Islet of Langerhans (tissue), 1 donor: ENCODE results near the gene SMIM10L2A.
"Not testable (repeated sequence)": the region's sequence is repeated elsewhere in the genome, so short reads cannot be mapped to it uniquely, and the experiment has no call there.

Source experiments
- FAIRE-seq: peaks from one replicate; lab custom pipeline; 2011; peaks lifted over from hg19 to GRCh38; lab: Jason Lieb, UNC

SMIM10L2A gene

DNA sequence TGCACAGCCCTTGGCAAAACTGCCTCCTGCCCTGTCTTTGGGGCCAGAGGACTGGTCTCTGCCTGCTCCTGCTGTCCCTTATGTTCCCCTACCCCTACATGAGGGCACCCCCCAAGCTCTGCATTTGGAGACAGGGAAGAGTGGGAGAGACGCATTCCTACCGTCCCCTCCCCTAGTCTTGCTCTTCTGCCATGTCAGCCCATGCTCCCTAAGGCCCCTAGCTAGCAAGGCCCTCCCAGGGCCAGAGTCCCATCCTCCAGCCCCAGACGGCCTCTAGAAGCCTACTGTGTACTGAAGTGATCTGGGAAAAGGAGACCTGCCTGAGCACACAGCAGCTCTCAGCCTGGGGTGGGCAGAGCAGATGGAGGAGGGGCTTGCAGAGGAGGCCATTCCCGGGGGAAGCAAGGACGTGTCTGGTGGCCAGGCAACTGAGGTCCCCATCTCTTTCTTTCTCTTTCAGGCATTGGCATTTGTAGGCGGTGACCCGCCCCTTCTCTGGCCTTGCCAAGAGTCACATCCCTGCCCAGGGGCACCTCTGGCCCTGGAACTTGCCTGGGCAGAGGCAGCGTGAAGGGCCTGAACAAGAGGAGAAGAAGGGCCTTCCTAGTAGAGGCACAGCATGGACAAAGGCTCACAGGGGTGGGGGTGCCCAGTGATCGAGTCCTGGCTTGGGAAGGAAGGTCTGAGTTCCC lies 1.6 kb downstream of the SMIM10L2A start:
- not testable (repeated sequence) for FAIRE-seq

DNA sequence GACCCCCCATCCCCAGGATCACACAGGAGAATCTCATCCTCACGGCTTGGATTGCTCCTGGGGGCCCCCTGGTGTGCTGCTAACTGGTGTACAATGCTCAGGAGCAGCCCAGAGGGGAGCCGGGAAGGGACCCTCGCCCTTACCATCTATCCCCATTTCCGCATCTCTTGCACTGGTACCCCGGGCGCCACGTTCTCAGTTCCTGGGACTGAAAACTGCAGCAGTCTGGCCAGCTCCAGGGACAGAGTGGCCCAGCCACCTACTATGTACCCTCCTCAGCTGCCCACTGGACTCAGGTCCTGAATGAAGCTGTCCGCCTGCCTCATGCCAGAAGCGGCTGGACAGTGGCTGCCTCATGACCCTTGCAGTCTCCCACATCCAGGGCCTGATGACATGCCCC lies 2.7 kb downstream of the SMIM10L2A start:
- FAIRE-seq, result no peak

DNA sequence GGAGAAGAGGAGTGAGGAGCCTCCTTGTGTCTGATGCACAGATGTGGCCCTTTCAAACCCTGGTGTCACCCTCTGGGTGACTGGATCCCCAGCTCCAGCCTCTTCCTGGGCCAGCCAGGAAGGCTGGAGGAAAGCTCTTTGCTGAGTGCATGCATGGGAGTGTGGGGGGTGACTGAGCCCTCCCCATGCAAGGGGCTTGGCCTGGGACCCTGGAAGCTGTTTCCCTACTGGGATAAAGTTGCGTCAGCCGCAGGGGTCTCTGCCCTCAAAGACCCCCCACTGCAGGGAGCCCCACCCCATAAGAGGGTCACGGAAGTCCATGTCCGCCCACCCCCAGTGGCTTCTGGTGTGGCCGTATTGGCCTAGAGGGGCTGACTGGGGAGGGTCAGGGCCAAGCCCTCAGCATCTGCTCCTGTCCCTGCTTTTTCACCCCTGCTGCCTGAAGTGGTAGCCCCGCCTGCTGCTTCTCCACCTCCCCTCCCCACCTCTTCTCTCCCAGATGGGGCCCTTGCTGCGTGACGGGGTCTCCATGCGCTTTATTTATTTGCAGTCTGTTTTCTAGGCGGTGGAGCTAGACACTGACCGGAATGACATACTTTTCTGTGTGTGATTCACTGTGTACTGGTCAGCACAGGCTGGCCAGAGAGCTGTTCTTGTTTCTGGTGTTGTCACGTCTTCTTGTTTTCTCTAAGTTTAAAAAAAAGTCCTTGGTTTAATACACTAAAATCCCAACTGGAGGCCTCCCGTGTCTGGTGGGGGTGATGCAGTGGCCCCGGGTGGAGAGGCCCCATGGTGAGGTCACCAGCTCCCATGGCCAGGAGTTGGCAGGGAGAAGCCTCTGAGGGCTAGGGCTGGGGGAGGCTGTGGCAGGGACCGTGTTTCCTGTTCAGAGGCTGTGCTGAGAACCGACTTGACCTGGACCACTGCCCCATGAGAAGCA lies 3.6 kb downstream of the SMIM10L2A start:
- FAIRE-seq, result no peak

DNA sequence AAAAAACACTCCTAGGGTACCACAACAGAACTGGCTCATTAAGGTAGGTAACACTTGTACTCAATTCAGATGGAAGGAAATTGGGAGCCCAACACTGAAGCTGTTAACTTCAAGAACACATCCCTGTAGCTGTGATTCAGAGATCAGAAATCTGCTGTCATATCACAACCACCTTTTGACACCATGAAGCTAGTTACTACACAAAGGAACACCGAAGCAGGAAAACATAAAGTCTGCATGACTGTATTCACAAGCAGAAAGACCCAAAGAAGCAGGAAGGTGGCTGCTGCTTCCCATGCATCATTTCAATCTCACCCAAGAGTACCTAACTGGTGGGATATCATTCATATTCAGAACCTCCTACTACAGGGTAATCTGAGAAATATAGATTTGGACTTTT lies 7.7 kb downstream of the SMIM10L2A start:
- FAIRE-seq, result no peak

DNA sequence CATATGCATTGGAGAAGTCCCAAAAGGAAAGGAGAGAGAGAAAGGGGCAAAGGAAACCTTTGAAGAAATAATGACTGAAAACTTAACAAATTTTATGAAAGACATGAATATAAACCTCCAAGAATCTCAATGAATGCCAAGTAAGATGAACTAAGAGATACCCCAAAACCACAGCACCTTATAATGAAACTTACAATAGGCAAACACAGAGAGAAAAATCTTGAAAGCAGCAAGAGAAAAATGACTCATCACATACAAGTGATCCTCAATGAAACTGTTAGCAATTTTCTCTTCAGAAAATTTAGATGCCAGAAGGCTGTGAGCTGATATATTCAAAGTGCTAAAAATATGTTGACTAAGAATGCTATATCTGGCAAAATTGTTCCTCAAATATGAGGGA lies 10.1 kb downstream of the SMIM10L2A start:
- FAIRE-seq, result no peak

DNA sequence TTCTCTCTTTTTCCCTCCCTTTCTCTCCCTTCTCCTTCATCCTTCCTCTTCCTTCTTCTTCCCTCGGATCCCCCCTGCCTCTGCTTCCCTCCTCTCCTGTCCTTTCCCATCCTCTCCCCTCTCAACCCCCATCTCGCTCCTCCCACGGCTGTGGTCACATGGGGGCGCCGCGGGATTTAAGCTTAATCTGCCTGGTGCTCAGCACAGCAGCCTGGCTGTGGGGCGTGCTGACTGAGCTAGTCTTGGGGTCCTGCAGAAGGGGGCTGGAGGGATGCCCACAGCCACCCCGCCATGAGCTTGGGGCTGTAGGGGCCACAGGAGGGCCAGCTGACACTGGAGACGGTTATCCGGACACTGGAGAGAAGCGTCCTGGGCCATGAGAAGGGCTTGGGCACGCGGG lies 10.7 kb downstream of the SMIM10L2A start:
- no peak for FAIRE-seq

DNA sequence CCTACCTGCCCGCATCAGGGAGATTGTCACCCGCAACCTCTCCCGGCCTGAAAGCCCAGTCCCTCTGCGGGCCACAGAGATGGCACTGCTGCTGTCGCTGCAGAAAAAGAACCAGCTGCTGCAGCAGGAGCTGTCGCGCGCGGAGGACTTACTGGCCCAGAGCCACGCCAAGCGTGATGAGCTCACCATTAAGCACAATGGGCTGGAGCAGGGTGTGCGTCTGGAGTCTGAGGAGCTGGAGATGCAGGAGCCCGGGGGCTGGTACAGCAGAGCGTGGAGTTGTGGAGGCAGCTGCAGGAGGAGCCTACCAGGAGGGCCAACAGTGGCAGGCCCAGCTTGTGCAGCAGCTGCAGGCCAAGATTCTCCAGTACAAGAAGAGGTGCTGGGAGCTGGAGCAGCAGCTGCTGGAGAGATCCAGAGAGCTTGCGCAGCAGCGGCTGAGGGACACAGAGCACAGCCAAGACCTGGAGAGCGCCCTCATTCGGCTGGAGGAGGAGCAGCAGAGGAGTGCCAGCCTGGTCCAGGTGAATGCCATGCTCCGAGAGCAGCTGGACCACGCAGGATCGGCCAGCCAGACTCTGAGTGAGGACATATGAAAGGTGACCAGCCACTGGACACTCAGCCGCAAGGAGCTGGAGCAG lies 11.3 kb downstream of the SMIM10L2A start:
- no peak for FAIRE-seq

DNA sequence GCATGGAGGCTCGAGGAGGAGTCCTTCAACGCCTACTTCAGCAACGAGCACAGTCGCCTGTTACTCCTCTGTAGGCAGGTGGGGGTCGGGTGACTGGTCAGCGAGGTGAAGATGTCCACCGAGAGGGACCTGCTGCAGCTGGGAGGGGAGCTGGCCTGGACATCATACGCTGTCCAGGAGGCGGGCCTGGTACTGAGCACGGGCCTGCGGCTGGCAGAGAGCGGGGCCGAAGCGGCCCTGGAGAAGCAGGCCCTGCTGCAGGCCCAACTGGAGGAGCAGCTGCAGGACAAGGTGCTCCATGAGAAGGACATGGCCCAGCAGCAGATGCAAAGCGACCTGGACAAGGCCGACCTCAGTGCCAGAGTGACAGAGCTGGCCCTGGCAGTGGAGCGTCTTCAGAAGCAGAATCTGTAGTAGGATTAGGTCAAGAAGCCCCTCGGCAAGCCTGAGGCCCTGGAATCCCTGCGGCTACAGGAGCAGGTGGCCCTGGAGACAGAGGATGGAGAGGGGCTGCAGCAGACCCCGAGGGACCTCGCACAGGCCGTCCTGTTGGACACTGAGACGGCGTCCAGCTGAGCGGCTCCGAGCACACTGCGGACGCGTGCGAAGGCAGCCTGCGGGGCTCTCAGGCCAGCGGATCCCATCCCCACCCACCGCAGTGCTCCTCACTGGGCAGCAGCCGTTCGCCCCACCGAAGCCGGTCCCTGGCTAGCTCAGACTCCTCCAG lies 11.9 kb downstream of the SMIM10L2A start:
- FAIRE-seq, result no peak

DNA sequence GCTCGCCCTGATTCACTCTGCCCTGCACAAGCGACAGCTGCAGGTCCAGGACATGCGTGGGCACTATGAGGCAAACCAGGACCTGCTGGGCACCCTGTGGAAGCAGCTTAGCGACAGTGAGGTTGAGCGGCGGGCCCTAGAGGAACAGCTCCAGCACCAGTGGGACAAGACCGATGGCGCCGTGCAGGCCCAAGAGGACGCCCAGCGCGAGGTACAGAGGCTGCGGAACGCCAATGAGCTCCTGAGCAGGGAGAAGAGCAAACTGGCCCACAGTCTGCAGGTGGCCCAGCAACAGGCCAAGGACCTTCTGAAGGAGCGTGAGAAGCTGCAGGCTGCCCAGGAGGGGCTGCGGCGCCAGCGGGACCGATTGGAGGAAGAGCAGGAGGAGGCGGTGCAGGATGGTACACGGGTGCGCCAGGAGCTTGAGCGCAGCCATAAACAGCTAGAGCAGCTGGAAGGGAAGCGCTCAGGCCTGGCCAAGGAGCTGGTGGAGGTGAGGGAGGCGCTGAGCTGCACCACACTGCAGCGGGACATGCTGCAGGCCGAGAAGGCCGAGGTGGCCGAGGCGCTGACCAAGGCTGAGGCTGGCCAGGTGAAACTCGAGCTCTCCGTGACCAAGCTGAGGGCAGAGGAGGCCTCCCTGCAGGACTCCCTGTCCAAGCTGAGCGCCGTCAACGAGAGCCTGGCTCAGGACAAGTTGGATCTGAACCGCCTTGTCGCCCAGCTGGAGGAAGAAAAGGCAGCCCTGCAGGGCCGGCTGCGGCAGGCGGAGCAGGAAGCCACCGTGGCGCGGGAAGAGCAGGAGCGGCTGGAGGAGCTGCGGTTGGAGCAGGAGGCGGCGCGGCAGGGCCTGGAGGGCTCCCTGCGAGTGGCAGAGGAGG lies 12.8 kb downstream of the SMIM10L2A start:
- no peak for FAIRE-seq

DNA sequence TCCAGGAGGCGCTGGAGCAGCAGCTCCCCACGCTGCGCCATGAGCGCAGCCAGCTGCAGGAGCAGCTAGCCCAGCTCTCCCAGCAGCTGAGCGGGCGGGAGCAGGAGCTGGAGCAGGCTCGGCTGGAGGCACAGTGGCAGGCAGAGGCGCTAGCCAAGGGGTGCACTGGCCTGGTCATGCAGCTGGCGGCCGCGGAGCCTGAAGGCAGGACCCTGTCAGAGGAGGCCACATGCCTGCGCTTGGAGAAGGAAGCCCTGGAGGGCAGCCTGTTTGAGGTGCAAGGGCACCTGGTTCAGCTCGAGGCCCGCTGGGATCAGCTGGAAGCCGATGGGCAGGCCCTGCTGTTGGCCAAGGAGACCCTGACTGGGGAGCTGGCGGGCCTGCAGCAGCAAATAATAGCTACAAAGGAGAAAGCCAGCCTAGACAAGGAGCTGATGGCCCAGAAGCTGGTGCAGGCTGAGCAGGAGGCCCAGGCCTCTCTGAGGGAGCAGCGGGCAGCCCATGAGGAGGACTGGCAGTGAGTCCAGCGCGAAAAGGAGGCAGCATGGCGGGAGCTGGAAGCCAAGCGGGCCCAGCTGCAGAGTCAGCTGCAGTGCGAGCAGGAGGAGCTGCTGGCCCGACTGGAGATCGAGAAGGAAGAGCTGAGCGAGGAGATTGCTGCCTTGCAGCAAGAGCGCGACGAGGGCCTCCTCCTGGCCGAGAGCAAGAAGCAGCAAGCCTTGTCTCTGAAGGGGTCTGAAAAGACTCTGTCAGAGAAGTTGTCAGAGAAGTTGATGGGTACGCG lies 13.6 kb downstream of the SMIM10L2A start:
- FAIRE-seq, result no peak

DNA sequence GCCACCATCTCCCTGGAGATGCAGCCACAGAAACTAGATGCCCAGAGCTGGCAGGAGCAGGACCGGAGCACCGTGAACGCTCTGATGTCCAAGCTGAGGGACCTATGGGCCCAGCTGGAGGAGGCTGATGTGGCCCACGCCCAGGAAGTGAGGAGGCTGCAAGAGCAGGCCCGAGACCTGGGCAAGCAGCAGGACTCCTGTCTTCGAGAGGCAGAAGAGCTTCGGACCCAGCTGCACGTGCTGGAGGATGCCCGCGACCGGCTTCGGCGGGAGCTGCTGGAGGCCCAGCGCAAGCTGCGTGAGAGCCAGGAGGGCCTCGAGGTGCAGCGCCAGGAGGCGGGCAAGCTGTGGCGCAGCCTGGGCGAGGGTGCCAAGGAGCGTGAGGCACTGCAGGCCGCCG lies 14.2 kb downstream of the SMIM10L2A start:
- FAIRE-seq, result no peak

DNA sequence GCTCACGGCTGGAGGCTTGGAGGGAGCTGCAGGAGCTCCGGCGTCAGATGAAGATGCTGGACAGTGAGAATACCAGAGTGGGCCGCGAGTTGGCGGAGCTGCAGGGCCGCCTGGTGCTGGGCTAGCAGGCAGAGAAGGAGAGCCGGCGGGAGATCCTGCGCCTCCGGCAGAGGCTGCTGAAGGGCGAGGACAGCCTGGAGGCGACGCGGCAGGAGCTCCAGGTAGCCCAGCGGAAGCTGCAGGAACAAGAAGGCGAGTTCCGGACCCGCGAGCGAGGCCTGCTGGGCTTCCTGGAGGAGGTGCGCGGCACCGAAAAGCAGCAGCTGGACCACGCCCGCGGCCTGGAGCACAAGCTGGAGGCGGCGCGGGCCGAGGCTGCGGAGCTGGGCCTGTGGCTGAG lies 14.7 kb downstream of the SMIM10L2A start:
- FAIRE-seq, result no peak

DNA sequence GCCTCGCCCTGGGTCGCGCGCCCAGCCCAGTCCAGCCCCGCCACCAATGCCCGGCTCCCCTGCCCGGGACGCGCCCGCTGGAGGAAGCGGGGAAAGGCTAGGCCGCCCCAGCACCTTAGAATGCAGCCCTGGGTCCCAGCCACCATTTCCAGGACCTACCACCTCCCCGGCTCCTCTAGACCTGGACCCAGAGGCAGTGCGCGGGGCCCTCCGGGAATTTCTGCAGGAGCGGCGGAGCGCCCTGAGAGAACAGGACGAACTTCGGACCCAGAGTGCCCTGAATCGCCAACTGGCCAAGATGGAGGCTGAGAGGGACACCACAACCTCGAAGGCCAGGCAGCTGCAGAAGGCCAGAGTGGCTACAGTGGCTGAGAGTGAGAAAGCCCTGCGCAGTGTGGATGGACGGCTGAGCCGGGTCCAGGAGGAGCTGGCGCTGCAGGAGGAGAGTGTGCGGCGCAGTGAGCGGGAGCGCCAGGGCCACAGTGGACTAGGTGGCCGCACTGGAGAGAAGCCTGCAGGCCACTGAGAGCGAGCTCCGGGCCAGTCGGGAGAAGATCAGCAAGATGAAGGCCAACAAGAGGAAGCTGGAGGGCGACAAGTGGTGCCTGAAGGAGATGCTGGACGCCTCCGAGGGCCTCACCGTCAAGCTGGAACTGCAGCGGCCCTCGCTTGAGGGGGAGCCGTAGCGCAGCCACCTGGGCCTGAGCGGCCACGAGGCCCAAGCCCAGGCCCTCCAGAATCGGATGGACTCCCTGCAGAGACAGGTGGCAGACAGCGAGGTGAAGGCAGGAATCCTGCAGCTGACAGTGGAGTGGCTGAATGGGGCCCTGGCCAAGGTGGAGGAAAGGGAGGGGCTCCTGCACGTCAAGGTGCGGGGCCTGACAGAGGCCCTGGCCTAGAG lies 15.5 kb downstream of the SMIM10L2A start:
- FAIRE-seq, result no peak

DNA sequence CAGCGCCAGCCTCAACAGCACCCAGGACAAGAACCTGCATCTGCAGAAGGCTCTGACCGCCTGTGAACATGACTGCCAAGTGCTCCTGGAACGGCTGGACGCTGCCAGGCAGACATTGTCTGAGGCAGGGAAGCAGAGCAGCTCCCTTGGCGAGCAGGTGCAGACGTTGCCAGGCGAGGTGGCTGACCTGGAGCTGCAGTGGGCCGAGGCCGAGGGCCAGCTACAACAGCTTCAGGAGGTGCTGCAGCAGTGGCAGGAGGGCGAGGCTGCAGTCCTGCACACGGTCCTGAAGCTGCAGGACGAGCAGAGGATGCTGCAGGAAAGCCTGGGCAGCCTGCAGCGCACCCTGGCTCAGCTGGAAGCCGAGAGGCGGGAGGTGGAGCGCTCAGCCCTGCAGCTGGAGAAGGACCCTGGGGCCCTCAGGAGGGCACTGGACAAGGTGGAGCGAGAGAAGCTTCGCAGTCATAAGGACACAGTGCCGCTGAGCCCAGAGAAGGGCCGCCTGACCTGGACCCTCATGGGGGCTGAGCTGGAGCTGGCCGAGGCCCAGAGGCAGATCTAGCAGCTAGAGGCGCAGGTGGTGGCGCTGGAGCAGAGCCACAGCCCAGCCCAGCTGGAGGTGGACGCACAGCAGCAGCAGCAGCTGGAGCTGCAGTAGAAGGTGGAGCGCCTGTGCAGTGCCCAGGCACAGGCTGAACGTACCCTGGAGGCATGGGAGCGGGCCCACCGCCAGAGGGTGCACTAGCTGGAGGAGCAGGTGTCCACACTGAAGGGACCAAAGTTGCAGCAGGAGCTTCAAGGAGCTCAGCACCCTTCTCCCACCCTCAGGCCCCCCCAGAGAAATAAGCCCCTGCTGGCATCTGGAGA lies 16.4 kb downstream of the SMIM10L2A start:
- FAIRE-seq, result no peak

DNA sequence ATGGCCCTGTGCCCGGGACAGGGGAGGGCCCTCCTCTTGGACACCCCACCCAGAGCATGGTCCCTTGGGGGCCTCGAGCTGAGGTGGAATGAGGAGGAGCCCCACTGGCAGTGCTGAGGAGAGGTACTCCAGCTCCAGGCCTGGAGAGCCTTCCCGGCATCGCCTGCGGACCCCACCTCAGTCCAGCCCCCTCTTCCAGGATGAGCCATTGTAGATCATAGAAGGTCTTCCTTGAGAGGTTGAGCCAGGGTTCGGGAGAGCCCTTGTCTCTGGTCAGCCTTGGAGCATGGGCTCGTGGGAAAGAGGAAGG lies 16.9 kb downstream of the SMIM10L2A start:
- no peak for FAIRE-seq

DNA sequence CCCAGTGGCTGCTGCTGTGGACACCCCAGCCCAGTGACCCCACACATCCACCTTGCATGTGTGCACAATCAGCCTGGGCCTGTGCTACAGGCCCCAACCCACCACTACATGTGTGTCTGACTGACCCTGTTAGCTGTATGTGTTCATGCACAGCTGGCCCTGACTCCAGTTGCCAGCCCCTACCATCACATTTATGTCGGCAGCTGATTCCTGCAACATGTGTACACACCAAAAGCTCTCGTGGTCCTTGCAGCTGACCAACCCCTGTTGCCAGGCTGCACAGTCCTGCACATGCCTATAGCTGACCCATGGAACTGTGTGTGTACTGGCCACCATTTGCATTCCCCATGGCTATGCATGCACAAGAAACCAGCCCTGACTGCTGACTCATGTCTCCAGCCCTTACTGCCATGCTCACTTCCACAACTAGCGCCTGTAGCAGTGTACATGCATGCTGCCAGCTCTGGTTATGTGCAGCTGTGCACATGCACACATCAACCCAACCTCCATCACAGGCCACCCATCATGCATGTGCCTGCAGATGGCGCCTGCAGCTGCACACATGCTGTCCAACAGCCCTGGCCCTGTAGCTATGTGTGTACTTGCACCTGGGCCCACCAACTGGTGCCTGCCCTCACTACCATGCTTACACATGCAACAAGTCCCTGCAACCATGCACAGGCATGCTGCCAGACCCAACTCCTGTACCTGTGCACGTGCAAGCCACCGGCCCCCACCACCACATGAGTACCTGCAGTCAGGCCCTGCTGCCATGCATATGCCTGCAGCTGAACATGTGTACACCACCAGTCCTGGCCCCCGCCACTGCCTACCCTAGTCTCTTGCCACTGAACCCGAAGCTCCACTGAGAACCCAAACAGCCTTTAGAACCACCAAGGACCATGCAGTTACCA lies 28.1 kb downstream of the SMIM10L2A start:
- FAIRE-seq, result no peak

DNA sequence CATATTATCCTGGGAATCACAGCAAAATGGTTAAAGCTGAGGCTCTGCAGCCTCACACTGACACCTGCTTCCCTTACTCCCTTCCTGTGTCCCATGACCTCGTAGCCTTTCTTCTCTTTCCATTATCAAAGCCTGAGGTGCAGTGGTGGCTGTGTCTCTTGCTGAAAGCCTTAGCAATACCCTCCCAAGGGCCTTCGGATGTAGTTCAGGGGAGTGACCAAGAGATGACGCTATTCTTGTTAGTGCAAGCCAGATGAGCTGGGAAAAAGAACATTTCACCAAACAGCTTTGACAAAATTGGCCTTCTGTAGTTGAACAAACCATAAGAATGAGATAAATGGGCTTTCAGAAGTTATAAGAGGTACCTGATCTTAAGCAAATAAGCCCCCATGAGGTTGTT lies 31.6 kb downstream of the SMIM10L2A start:
- no peak for FAIRE-seq

DNA sequence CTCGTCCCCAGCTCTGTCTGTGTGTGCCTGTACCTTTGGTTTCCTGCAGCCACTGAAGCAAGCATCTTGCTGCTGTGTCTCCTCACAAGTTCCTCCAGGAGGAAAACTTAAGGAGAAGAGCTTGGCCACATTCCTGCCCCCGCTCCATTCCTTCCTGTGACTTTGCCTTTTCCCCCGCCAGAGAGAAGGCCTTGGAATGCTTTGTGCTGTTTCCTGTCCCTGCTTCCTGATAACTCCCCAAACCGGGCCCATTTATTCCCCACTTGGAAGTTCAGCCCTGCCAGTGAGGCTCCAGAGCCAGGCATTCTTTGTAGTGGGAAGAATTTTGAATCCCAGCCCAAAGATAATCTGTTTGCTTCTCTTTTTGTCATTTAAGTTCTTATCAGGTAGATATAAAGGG lies 33.1 kb downstream of the SMIM10L2A start:
- no peak for FAIRE-seq
